ENCODE data around the gene BEST4.
A peak's percentile ranks its signal among the peaks of the same experiment; 100 is the strongest.
"Not testable (repeated sequence)": the region's sequence is repeated elsewhere in the genome, so short reads cannot be mapped to it uniquely, and the experiment has no call there.

The BEST4 gene

GRCh38 chr1:44788120-44788860, at the start of gene BEST4:
TSS of gene BEST4 (minus strand) at chr1:44788170. CDS start at chr1:44787705, 465 bp downstream.
- DNase-seq, result no peak

GRCh38 chr1:44835738-44836675, 48.0 kb upstream of the BEST4 start:
- peak; percentile 96 for DNase-seq

GRCh38 chr1:44834328-44834727, 46.4 kb upstream of the BEST4 start:
- no peak for DNase-seq

DNA sequence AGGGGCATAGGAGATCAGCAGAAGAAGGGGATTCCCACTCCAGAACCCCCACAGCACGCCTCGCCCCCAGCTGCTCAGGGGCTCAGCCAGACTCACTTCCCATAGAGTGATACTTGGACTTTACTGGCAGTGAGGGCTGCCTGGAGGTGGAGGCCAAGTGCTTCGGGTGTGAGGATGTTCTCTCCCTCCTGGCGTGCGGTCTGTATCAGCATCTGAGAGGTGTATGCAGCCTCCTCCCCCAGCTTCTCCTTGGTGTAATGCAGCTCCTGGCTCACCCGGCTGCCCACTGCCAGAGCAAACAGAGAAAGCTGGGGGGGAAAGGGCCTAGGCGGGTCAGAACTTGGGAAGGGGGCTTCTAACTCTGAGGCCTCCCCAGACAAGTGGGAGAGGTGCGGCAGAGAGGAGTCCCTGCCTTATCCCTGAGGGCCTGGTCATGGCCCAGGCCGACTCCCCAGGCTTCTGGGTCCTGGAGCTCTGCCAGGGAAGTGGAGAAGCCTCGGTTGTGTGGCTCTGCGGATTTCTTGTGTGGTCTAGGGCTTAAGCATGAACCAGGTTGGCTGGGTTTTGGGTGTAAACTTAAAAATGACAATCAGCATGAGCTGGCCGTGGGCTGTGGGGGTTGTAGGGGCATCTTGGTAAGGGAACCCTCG, 44.2 kb upstream of the BEST4 start:
- DNase-seq, result no peak

- DNase-seq, result no peak
These were observed 43.5 kb upstream of the BEST4 start for GRCh38 chr1:44831516-44831915.

GRCh38 chr1:44830900-44831304, 42.9 kb upstream of the BEST4 start:
- no peak for DNase-seq

- no peak for DNase-seq
These were observed 41.8 kb upstream of the BEST4 start for GRCh38 chr1:44829506-44830384.

- no peak for DNase-seq
These were observed 41.0 kb upstream of the BEST4 start for GRCh38 chr1:44828841-44829440.

- DNase-seq, result no peak
These were observed 40.2 kb upstream of the BEST4 start for GRCh38 chr1:44828003-44828651.

DNA sequence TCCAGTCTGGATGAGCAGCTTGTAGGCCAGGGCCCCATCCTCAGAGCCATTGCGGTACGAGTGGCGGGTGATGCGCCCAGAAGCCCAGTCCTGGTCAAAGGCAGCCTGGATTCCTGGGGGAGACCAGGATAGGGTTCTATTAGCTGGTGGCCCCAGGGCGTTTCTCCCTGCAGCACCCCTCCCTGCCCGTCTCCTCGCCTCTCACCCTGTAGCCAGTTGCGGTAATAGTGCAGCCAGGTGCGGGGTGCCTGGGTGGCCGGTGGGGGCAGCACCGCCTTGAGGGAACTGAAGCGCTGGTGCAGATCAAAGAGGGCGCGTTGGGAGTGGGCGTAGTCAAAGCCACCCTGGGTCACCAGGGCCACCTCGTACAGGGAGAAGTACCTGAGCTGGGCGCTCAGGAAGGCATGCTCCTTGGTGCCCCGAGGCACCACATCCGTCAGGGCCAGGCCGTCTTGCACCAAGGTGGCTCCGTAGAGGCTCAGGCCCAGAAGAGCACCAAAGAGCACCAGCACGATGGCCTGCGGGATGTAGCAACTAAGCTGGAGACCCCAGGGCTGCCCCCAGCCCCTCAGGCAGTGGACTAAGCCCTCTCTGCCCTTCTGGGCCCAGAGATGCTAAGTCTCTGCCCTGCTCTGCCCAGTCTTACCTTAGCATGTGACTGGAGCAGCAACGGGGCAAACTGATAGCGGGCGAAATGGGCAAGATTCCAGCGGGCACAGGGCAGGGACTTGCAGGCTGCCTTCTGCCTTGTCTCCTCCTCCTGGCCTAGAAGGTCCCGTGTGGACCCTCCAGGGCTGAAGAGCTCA, 39.4 kb upstream of the BEST4 start:
- DNase-seq, result no peak

GRCh38 chr1:44826375-44827196, 38.6 kb upstream of the BEST4 start:
- DNase-seq, result no peak

GRCh38 chr1:44824392-44824791, 36.4 kb upstream of the BEST4 start:
- DNase-seq, result not testable (repeated sequence)

DNA sequence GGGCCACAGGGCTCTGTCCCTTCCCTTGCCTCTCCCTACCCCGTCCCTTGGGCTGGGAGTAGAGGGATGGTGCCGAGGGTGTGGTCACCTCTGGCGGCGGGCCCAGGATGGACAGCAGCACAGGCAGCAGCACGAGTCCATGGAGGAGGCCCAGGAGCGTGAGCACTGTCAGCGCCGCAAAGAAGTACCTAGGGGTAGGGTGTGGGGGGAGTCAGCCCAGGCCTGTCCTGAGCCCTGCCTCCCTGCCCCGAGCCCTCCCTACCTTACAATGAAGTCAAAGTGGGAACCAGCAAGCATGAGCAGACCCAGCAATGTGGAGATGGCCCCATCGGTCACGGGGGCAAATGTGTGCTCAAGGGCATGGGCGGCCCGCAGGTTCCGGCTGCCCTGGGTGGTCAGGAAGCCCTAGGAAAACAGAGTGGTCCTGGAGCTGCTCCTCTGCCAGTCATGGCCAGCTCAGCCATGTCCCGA, 35.0 kb upstream of the BEST4 start:
- DNase-seq, result no peak

- DNase-seq, result no peak
These were observed 34.2 kb upstream of the BEST4 start for GRCh38 chr1:44822131-44822701.

DNA sequence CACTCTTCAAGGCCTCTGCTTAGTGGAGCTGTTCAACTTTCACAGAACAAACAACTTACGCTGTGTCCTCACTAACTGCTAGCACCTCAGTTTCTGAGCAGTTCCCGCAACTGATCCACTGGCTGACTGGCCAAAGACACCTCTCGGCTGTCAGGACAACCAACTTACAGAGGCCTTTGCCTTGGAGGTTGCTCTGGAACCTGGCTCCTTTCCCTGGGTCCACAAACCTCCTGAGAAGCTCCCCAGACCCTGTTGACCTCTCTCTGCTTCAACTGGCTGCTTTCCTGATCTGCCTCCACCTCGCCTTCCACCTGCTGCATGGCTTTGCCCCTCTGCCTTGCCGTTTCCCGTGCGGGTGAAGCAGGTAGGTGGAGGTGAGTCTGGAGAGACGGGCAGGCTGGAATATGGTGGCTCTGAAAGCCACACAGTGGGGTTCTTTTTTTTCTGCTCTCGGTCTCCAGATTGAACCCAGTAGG, 33.3 kb upstream of the BEST4 start:
- DNase-seq, result no peak

DNA sequence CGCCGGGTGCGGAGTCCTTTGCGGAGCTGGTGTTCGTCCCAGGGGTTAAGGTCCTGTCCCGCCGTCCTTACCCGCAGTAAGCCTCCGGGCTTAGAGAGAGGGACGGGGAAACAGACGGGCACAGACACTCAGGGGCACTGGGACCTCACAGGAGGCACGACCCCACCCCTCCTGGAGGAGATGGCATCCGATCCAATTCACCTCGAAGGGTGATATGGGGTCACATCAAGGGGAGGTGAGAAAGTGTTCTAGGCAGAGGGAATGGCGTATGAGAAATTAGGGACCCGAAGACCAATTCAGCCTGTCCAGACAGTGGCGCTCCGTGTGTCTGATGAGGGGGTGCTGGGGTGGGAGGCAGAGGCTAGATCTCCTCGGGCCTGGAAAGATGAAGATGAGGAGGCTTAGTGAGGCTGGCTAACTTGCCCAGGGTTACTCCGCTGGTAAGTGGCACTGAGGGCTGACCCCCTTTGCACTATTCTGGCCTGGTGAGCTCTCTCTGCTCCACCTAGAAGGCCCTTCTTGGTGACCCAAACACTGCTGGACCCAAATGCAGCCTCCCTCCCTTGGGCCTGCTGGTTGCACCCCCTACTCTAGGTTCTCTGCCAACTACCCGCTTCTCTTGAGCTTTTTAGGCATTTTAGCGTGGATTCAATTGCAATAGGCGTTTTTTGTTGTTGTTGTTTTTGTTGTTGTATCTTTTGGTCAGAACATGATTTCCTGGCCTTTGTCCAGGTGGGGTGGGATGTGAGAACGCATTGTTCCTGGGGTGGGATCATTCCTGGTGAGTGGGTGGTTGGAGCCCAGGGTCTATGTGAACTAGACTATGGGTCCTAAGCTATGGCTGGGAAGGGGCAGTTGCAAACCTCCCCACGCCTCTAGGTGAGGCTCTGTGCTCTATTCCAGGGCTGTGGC, 32.6 kb upstream of the BEST4 start:
- DNase-seq, result no peak

GRCh38 chr1:44819608-44820327, 31.8 kb upstream of the BEST4 start:
- peak; percentile 82 to 90 for DNase-seq
